PC-3 (cell line): ENCODE results near the gene BIN2.

Experiments
- CTCF ChIP-seq: fragments of 300-600 bp; sonication (generic); conservative IDR thresholded peaks from 2 replicates; pipeline ENCODE4 v1.5.1; 2017; ENCODE audit warnings: antibody characterized with exemption, low read depth, mild to moderate bottlenecking, low read length
- EZH2 ChIP-seq: fragments of 300-600 bp; sonication (generic); IDR thresholded peaks from one replicate; pipeline ENCODE4 v1.6.1; 2017; ENCODE audit warnings: antibody characterized with exemption, mild to moderate bottlenecking, low read length; ENCODE audit not compliant: unreplicated experiment
- EZH2phosphoT487 ChIP-seq: fragments of 300-600 bp; sonication (generic); IDR thresholded peaks from 2 replicates; pipeline ENCODE4 v1.6.1; 2018; ENCODE audit warnings: mild to moderate bottlenecking, antibody characterized with exemption, low read length, borderline replicate concordance

DNA sequence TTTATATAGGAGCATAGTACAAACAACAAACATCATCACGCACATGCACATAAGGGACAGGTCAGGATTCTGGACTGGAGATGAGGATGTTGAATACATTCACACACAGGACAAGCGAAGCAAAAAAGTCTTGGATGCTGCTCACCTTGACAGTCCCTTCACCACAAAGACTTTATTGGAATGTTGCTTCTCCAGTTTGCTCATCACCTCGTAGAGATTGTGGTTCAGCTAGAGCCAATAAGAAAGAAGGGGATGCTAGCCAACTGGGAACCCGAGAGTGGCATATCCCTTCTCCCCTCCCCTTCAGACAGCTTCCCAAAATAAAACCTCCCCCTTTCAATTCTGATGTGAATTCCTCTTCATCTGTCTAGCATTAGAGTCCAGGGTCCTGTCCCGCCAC is 28.3 kb downstream of the BIN2 start:
- no peak for TF ChIP-seq CTCF
- no peak for TF ChIP-seq EZH2phosphoT487
- TF ChIP-seq EZH2: no peak
